ENCODE measurements around the gene PALS1.

The PALS1 gene

DNA sequence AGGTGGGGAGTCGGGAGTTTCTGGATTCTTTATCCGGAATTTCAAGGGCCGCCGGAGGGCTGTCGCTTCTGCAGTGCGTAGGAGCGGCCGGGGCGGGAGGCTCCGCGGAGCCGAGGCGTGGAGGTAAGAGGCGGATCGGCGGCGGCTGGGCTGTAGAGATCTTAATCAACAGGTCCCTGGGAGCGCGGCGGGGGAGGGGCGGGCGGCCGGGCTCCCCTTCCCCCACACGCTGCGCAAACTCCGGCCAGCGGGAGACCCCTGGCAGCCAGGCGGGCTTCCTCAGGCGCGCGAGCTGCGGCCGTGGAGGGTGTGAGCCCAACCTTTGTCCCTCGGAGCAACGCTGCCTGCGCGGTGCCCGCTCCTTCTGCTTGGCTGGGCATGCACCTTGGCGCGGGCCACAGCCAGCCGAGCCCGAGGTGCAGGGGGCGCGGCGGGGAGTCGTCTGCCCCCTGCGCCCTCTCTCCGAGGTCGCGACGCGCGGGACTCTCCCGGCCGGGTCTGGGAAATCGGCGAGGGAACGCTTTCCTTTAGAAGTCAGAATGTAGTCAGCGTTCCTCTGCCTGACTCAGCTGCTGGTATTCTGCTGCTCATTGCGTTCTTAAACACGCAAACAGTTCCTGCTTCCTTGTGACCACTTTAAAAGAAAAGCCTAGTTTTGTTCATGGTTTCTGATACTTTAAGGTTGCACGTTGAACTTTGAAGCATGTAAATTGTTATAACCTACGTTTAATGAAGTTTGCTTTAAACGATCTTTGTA is at the start of gene PALS1:
PALS1 (plus strand) TSS at position 25 of the 757 bp plus-strand sequence. CDS start 37,736 bp downstream, outside the sequence.
- DNase-seq, result peak in 1 of 2 experiments; percentile 61

DNA sequence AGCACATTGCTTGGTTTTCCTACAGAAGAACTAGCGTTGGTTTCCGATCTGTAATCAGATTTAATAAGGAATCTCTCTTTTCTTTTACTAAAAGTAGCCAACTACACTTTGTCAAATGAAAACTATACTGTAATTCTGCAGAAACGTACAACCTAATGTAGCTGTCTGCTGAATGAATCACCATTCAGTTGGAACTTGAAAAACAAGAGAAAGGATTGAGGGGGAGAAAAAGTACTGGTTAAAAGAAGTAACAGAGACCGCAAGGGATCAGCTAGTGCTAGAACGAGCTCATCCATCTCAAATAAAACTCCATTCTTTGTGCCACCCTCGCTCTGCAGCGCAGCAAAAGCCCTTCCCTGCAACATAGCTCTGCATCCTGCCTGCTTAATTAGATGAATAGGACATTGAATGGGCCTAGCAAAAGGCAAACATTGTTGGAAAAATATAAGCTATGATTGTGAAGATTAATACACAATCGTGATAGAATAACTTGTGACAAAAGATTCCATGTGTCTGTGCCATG is 49.4 kb upstream of the PALS1 start:
- DNase-seq, result no peak

DNA sequence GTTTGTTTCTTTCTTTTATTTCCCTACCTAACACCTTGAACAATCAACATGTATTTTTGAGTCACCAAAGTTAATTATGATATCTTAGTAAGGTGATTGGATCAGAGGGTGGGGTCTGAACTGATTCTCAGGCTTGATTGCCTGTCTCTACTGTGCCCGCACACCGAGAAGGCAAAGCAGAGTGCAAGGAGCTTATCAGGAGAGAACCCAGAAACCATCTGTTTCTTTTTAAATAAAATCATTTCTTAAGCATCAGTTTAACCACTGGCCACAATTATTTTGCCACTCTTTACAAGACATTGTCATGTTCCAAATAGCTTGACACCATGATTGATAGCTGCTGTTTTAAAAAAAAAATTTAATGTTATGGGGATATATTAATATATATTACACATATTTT is 48.9 kb upstream of the PALS1 start:
- no peak for DNase-seq

DNA sequence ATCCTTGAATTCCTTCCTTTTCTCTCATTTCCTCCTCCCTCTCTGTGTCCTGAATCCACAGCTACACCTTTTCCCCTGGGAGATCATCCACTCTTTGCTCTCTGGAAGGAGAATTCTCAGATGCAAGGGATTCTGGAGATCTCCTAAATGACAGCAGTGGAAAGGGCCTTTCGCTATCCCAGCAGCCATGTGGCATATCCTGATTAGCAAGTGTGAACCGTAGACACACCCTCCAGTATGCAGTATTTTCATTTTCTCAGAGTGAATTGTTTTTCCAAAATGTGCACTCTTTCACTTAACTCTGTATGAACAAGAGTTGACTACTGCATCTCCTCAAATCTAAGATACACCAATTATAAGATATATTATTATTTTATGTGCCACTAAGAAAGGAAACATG is 46.0 kb upstream of the PALS1 start:
- DNase-seq, result no peak

DNA sequence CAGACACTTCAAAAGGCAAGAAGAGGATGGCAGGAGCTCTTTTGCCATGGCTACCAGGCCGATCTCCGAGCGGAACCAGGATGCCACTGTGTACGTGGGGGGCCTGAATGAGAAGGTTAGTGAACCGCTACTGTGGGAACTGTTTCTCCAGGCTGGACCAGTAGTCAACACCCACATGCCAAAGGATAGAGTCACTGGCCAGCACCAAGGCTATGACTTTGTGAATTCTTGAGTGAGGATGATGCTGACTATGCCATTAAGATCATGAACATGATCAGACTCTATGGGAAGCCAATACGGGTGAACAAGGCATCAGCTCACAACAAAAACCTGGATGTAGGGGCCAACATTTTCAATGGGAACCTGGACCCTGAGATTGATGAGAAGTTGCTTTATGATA is 42.2 kb upstream of the PALS1 start:
- no peak for DNase-seq

DNA sequence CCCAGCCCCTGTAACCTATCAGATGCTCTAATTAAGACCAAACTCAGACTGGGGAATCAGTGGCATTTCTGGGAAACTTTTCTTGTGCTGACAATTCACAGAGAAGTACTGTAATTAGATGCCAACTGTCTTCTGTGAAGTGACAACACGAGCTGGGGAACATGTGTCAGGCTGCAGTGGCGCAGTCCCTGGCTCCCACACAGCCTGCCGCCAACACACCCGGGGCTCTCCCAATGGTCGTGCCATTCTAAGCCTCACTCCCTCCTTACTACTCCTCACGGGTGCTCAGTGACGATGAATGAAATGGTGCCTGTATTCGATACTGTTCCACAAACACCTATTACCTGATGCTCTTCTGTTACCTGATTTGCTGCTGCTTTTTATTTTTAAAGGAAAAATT is 33.4 kb upstream of the PALS1 start:
- no peak for DNase-seq

DNA sequence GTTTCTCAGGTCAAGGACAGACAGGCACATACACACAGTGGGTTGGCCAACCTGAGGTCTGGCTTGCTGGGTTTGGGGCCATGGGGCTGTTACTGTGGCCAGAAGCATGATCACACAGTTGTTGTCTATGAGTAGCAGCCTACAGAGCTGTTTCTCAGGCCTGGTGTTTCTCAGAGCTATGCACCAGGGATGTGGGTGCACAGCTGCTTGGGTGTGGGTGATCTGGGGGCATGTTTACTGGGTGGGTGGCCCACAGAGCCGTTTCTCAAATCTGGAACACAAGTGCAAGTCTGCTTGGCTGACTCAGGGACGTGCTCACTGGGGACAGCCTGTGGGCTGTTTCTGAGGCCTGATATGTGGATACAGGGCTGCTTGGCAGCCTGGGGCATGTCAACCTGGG is 23.1 kb upstream of the PALS1 start:
- DNase-seq, result no peak

DNA sequence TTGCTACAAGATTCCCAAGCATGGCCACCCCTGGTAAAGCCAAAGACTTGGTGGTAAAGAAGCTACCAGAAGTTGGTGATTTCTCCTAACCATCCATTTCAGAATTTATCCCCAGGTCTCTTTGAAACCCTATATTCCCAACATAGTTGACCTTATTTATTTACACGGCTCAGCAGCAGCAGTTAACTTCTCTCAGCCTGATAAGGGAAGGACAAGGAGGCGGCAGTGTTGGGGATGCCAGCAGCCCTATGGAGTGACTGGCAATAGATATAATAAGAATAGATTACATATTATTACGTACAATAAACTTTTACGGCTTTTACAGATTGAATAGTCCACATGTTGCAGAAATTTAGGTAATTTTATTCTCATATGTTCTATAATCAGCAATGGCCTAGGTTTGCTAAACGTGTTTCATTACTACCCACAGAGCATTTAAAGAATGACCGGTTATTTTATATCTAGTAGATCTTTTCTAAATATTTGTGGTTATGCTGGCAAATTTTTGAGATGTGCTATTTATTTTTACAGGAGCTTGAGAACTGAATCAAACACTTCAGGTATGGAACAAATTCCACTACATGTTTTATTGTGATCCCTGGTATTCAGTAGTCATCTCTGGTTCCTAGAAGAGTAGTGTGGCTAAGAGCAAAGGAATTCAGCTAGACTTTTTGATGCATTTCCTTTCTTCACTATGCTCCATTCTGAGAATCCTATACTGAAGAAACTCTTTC is 19.8 kb upstream of the PALS1 start:
- no peak for DNase-seq

DNA sequence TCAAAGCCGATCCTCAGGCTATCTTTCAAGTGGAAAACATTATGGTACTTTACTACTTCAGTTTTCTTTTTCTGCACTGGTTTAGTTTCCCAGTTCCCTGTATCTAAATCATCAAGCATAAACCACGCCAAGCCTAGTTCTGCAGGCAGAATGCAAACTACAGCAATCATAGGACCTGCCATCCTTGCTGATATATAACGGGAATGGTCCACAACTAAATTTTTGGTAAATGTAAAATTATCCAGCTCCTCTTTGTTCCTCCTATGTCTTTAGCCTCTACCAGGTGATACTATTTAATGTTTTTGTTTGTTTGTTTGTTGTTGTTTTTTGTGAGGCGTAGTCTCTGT is 19.3 kb upstream of the PALS1 start:
- DNase-seq, result no peak

DNA sequence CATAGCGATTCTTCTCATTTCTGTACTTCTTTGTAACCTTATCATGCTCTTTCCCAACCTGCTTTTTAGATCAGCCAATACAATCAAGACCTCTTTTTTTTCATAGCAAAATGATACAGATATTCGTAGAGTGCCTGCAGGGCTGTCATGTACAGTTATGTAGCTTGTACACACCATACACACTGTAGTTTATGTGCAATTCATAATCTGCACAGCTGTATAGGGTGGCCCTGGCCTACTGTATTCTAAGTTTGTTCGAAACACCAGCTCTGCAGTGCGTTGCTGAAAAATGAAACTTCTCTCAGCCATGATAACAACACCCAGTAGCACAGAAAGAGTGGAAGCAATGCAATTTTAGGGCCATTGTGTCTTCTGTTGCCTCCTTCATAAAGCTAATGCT is 15.7 kb upstream of the PALS1 start:
- DNase-seq, result no peak

DNA sequence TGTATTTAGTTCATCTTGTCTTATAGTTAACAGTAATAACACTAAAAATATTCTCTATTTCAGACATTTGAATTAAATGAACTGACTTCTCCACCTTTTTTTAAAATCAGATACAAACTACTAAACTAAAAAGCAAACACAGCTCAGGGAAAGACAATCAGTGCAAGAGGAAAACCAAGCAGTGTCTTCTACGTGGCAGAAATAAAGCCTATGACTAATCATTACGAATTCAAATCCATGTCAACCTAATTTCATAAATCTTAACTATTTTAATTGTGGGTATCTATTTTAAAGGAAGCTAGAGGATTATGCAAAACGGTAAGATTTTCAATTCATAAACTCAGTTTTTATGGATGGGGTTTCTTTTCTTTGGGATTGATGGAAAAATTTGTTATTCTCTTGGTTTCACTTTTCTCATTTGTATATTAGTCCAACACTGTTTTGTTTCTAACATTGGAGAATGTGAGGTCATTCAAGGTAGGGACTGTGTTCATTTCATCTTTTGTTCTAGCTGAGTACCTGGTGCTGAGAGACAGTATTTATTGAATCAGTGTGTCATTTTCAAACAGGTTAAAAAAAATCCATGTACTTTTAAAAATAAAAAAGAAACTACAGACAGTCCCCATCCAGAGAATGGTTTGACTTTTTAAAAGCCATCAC is 12.8 kb upstream of the PALS1 start:
- no peak for DNase-seq

DNA sequence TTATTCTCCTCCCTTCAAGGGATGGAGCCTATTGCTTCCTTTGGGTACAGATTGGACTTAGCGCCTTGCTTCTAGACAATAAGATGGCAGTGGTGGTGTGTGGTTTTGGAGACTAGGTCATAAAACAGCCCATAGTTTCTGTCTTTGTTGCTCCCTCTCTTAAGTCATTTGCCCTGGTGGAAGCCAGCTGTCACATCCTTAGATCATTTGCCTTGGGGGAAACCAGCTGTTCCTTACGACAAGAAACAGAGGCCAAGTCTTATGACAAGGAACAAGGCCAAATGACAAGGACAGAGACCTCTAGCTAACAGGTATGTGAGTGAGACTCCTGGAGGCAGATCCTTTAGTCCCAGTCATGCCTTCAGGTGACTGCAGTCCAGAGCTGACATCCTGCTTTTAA is 9.2 kb upstream of the PALS1 start:
- no peak for DNase-seq

DNA sequence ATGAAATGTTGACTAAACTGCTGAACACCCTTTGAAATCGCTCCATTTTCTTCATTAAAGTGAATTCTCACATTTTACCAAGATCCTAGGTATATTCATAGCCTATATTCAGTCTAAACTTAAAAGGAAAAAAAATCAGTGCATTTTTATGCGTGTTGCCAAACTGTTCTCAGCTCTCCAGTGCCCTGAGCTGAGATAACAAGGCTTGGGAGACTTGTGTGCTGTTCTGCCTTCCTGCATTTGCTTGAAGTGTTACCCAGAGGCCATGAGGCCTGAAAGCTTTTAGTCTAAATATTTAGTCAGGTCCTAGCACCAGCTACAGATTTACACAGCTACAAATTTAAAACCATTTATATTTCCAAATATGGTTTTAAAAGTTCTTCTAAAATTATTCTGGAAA is 8.6 kb upstream of the PALS1 start:
- DNase-seq, result no peak

DNA sequence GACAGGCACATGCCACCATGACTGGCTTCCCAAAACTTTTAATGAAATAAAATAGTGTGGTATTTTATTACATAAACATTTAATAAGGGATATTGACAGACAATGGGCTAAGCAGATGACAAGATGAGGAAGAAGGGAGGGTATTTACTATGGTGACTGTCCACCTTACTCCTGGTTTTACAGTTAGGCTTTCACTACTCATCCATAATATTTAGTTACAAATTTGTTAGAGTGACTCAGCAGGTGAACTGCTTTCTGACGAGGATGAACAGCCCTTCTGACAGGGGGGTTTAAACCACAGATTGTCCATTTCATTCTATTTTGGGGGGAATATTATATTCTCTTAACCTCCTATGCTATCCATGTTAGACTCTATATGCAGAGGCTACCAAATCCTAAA is 3.6 kb upstream of the PALS1 start:
- DNase-seq, result no peak

DNA sequence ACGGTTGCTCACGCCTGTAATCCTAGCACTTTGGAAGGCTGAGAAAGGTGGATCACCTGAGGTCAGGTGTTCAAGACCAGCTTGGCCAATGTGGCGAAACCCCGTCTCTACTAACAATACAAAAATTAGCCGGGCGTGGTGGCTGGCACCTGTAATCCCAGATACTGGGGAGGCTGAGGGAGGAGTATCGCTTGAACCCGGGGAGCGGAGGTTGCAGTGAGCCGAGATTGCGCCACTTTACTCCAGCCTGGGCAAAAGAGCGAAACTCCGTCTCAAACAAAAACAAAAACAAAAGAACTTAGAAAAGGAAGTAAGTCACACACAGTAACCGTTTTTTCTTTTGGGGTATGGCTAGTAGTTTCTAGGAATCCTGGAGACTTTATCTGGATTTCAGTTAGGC is 1.7 kb upstream of the PALS1 start:
- no peak for DNase-seq

DNA sequence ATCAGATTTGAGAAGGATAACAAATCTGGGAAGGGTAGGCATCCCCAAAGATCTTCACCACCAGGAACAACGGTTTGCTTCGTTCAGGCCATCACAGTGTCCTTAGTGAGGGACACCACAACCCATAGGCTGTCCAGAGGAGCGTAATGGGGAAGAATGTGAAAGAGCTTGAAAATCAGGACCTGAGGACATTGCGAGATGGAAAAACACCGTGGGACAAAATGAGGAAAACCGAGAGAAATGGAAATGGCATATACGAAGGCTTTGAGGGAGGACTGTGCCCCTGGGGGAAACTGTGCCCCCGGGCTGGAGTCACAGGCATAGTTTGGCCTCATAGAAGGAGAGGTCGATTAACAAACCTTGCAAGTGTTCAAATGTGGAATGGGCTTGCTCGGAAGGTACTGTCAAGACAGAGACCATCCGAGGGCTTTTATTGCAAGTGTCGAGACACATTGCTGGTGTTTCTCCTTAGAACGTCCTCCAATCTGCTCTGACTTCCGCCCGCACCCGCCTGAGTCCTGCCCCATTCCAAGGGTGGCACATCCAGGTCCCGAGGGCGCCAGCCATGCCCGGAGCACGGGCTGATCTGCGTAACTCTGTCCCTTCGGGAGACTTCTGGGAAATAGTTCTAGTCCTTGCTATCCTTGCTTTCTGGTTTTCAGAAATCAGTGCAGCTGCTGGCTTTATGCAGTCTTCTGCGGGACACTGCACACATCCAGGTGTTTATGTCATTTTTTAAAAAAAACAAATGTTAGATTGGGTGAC is 885 bp upstream of the PALS1 start:
- DNase-seq, result peak; percentile 35 to 54

DNA sequence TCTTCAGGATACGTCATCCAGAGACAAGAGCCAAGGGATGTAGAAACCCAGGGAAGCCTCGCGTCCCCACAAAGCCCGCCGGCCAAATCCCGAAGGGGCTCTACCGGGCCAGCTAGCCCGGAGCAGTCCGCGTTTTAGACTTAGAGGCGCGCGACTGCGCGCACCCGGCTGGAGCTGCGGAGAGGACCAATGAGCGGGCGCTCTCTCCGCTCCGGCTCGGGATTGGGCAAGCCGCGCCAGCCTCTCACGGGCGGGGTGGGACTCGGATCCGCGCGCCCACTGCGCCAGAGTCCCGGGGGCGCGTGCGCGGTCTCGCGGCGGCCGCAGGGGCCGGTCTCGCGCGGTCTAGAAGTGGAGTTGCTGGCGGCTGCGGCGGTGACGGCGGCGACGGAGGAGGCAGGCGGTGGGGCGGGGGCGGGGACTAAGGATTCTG is 241 bp upstream of the PALS1 start:
- peak; percentile 92 to 93 for DNase-seq

DNA sequence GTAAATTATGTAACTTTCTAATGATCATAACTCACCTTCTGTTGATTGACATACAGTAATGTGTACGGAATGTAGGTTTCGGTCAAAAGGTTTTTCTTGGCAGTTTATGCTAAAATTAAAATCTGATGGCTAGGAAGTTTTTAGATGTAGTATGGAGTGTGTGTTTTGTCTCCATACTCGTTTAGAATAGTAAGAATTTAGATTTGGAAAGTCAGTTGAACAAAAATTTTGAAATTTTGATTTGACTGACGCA is 859 bp downstream of the PALS1 start:
- no peak for DNase-seq

DNA sequence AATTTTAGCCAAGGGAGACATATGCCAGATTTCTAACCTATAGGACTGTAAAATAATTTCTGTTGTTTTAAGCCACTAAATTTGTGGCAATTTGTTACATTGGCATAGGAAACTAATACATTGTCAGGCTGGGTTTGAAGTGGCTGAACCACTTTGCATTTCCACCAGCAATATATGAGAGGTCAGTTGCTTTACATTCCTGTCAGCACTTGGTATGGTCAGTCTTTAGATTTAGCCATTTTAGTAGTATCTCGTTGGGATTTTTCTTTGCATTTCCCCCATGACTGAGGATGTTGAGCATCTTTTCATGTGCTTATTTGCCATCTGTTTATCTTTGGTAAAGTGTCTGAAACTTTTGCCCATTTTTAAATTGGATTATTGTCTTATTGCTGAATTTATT is 3.9 kb downstream of the PALS1 start:
- no peak for DNase-seq

DNA sequence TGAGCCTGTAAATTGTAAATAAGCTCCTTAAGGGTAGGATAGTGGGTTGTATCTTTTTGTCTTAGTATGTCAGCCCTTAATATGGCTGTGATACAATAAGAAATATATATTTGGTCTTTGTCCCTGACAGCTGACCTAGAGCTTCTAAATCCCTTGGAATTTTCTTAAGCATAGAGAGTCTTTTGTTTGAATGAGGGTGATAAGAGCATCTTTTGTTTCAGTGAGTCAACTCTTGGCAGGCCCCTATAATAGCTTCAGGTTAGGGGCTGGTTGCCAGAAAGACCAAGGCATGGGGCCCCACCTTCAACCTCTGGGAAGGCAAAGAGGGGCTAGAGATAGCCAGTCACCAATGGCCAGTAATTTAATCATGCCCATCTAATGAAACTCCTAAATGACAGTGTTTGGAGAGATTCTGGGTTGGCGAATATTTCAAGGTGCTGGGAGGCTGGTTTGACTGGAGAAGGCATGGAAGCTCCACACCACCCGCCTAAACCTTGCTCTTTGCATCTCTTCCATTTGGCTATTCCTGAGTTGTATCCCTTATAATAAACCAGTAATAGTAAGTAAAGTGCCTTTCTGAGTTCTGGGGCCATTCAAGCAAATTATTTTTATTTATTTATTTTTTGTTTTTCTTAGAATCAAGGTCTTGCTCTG is 10.5 kb downstream of the PALS1 start:
- DNase-seq, result no peak

DNA sequence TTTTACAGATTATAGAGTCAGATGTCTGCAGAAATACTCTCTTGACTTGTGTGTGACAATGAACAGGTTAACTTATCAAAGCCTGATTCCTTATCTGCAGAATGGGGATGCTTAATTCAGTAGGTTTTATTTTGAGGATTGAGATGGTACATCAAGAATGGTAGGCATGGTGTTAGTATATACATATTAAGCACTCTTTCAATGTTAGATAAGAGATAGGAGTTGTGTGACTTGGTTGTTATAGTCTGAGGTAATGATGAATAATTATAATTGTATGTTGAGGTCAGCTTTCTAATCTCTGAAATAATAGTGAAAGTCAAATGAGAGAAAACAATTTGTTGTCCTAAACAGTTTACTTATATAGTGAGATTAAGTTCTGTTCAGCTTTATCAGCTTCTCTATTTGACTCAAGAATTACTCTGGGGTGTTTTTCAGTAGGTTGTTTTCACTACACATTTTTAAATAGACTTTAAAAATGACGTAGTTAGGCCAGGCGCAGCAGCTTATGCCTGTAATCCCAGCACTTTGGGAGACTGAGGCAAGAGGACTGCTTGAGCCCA is 11.9 kb downstream of the PALS1 start:
- no peak for DNase-seq

DNA sequence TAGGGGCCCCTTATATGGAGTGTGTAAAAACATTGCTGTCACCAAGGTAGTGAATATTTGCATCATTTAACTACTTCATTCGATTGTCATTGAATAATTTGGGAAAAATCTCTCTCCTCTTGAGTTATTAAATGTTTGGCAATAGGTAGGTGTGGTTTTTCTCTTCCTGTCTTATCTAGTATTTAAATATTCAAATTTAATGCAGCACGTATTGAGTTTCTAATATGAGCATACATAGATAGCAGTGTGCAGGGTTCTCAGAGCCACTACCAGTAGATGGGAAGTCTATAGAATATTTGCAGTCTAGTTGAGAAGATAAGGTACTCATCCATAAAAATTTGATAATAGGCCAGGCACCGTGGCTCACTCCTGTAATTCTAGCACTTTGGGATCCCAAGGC is 16.7 kb downstream of the PALS1 start:
- no peak for DNase-seq

DNA sequence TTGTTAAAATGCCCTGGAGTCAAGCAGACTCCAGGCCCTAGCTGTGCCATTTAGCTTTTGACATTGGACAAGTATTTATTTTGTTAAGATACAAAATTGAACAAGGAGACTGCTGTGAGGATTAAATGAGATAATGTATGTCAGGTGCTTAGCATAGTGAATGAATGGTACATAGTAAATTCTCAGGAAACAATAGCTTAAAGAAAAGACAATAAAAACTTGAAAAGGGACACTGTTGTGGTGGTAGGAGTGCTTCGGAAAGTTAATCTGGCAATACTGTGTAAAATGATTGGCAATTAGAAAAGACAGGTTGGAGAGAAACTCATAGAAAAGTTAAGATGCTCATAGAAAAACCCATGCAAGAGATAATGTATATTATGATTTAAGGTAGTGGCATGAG is 19.7 kb downstream of the PALS1 start:
- no peak for DNase-seq

All from activated CD4-positive, alpha-beta T cell treated with anti-CD3 and anti-CD28 coated beads, Interleukin-2, amount 50 U/mL, for 48 hours (primary cell).